Fibroblast of lung (primary cell): Measurements from ENCODE around the gene RARRES1. TPM values are rescaled to one million over a fixed set of nuclear protein-coding genes. Genes with fewer than 3 reads are reported as not detected.

ENCODE experiments used
- DNase-seq, 2 donors: peaks; one replicate each; pipeline versions ENCODE4 v3.0.0 to v3.0.0-alpha.2; 2010; ENCODE audit warnings: low read depth in 2 of 2
- H2AFZ ChIP-seq: 2 replicates; pipeline ENCODE4 v1.5.1; 2012; ENCODE audit warnings: low read length, control low read depth, inconsistent platforms
- H3K27ac ChIP-seq: 2 replicates; pipeline ENCODE4 v1.5.1; 2011; ENCODE audit warnings: low read length, control low read depth; ENCODE audit not compliant: insufficient read depth
- H3K27me3 ChIP-seq: 2 replicates; pipeline ENCODE4 v1.5.1; 2011; ENCODE audit warnings: mild to moderate bottlenecking, low read length; ENCODE audit not compliant: control insufficient read depth, insufficient read depth
- H3K36me3 ChIP-seq: 2 replicates; pipeline ENCODE4 v1.5.1; 2011; ENCODE audit warnings: low read length; ENCODE audit not compliant: control insufficient read depth, insufficient read depth
- H3K4me1 ChIP-seq: 2 replicates; pipeline ENCODE4 v1.5.1; 2011; ENCODE audit warnings: low read length; ENCODE audit not compliant: control insufficient read depth, insufficient read depth; ENCODE audit errors: extremely low read depth
- H3K4me2 ChIP-seq: 2 replicates; pipeline ENCODE4 v1.5.1; 2011; ENCODE audit warnings: low read length, control low read depth; ENCODE audit not compliant: insufficient read depth; ENCODE audit errors: extremely low read depth
- H3K4me3 ChIP-seq, 4 experiments: fragments of 200-600 bp in 1 of 4; sonication (generic) in 1 of 4; replicated peaks in 1 of 4; 2 replicates each; pipeline ENCODE4 v1.5.1; 2011 to 2016; ENCODE audit warnings: low read length in 4 of 4, low read depth in 3 of 4, mild to moderate bottlenecking in 3 of 4, control low read depth in 2 of 4, inconsistent platforms in 1 of 4, mixed read lengths in 1 of 4; ENCODE audit not compliant: insufficient read depth in 1 of 4; ENCODE audit errors: control extremely low read depth in 1 of 4
- H3K79me2 ChIP-seq: 2 replicates; pipeline ENCODE4 v1.5.1; 2012; ENCODE audit warnings: mild to moderate bottlenecking, low read length, inconsistent platforms; ENCODE audit not compliant: control insufficient read depth, insufficient read depth
- H3K9ac ChIP-seq: 2 replicates; pipeline ENCODE4 v1.5.1; 2011; ENCODE audit warnings: mild to moderate bottlenecking, low read length, control low read depth; ENCODE audit not compliant: insufficient read depth
- H3K9me3 ChIP-seq: 2 replicates; pipeline ENCODE4 v1.5.1; 2012; ENCODE audit warnings: low read depth, low read length; ENCODE audit not compliant: control insufficient read depth, insufficient read depth
- H4K20me1 ChIP-seq: 2 replicates; pipeline ENCODE4 v1.5.1; 2011; ENCODE audit warnings: low read length; ENCODE audit not compliant: control insufficient read depth, insufficient read depth; ENCODE audit errors: extremely low read depth
- CTCF ChIP-seq, 2 donors: IDR thresholded peaks in 1 of 2; conservative IDR thresholded peaks in 1 of 2; 1 replicate in 1 of 2; 2 replicates in 1 of 2; pipeline ENCODE4 v1.5.1; 2011 to 2012; ENCODE audit warnings: low read length in 2 of 2, control low read depth in 1 of 2, inconsistent platforms in 1 of 2, low read depth in 1 of 2, mild to moderate bottlenecking in 1 of 2
- EZH2 ChIP-seq: IDR thresholded peaks from 2 replicates; pipeline ENCODE4 v1.5.1; 2012; ENCODE audit warnings: low read length, control low read depth, mild to moderate bottlenecking; ENCODE audit errors: missing control alignments
- polyA plus RNA-seq, 2 donors: library from polyadenylated mRNA; depleted of rRNA in 1 of 2; stranded (reverse) in 1 of 2; unstranded in 1 of 2; fragments of >200 nt; gene quantifications; 2 replicates each; pipeline ENCODE4 v1.2.1, GENCODE V29; 2011 to 2012; ENCODE audit warnings: missing spikeins in 1 of 2
- total RNA-seq: library from RNA; depleted of rRNA; stranded (reverse); fragments of >200 nt; gene quantifications from 2 replicates; pipeline ENCODE4 v1.2.1, GENCODE V29; 2014

Gene RARRES1
- total and polyA plus RNA-seq, 2 donors (not counting 1 experiment from before 2014, with no cell fraction given) = 27.7 to 93.3 TPM

GRCh38 chr3:158753854-158754253 is 21.6 kb upstream of the RARRES1 start:
- Histone ChIP-seq H3K9ac (no peak overlapping the region), H3K9me3 (no peaks in the 10 kb centered on the region), H3K36me3 (peaks cover 2% of the 10 kb centered on the region), H4K20me1 (no peaks in the 10 kb centered on the region), H2AFZ (no peak overlapping the region), H3K27me3 (no peaks in the 10 kb centered on the region), H3K4me2 (no peak overlapping the region), H3K27ac (no peak overlapping the region), H3K4me1 (no peaks in the 10 kb centered on the region), H3K79me2 (no peaks in the 10 kb centered on the region), H3K4me3 (no peak overlapping the region)
- no peak for TF ChIP-seq CTCF (conservative IDR thresholded peaks at IDR 0.05 in 1 of 2, IDR thresholded peaks at IDR 0.05 in 1 of 2; ENCODE audit: low read depth in 1 of 2, low read length in 2 of 2)
- DNase-seq = no peak

GRCh38 chr3:158751316-158751715 is 19.1 kb upstream of the RARRES1 start:
- Histone ChIP-seq H3K9me3 (no peaks in the 10 kb centered on the region), H3K27ac (no peak overlapping the region), H2AFZ (no peak overlapping the region), H3K4me2 (no peak overlapping the region), H3K4me1 (peaks cover 11% of the 10 kb centered on the region), H3K79me2 (no peaks in the 10 kb centered on the region), H3K36me3 (peaks cover 2% of the 10 kb centered on the region), H3K4me3 (no peak overlapping the region), H3K9ac (no peak overlapping the region), H3K27me3 (no peaks in the 10 kb centered on the region), H4K20me1 (no peaks in the 10 kb centered on the region)
- TF ChIP-seq CTCF (conservative IDR thresholded peaks at IDR 0.05 in 1 of 2, IDR thresholded peaks at IDR 0.05 in 1 of 2; ENCODE audit: low read depth in 1 of 2, low read length in 2 of 2) = no peak
- TF ChIP-seq EZH2 = no peak
- no peak for DNase-seq

DNA sequence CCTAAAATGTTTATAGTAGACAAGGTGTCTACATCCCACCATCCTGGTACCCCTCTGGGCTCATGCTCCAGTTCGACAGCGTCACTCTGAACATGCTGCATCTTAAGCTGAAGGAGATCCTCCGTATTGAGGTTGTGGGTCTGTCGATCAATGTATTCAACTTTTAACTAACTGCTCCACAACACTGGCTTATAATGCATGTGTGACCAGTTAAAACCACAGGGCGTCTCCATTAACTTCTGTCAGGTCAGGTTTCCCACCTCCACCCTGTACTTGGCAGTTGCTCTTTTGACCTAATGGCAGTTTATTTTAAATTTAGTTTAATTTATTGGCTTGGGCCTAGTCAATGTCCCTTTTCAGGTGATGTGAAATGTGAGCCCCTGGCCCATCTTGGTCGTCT is 17.8 kb upstream of the RARRES1 start:
- H3K27ac ChIP-seq = no peak overlapping the region
- no peak overlapping the region for H3K4me3 ChIP-seq
- no peaks in the 10 kb centered on the region for H3K27me3 ChIP-seq
- H4K20me1 ChIP-seq = no peaks in the 10 kb centered on the region
- no peak overlapping the region for H3K4me2 ChIP-seq
- peaks cover 2% of the 10 kb centered on the region for H3K36me3 ChIP-seq
- H3K79me2 ChIP-seq = no peaks in the 10 kb centered on the region
- no peaks in the 10 kb centered on the region for H3K9me3 ChIP-seq
- H3K4me1 ChIP-seq = peaks cover 11% of the 10 kb centered on the region
- DNase-seq = no peak
- TF ChIP-seq CTCF (conservative IDR thresholded peaks at IDR 0.05 in 1 of 2, IDR thresholded peaks at IDR 0.05 in 1 of 2; ENCODE audit: low read depth in 1 of 2, low read length in 2 of 2) (no peak), EZH2 (no peak)
- no peak overlapping the region for H2AFZ ChIP-seq
- H3K9ac ChIP-seq = no peak overlapping the region
